DMS153 treated with DMSO at 0.1 percent for 48 hours (cell line): ENCODE measurements around the gene GLIS2.

Source experiments
- DNase-seq: peaks from one replicate; lab custom pipeline; 2025; ENCODE audit not compliant: unreplicated experiment; lab: John Stamatoyannopoulos, UW

GLIS2 gene

GRCh38 chr16:4297480-4297879, 18.4 kb upstream of the GLIS2 start:
- DNase-seq, result no peak

DNA sequence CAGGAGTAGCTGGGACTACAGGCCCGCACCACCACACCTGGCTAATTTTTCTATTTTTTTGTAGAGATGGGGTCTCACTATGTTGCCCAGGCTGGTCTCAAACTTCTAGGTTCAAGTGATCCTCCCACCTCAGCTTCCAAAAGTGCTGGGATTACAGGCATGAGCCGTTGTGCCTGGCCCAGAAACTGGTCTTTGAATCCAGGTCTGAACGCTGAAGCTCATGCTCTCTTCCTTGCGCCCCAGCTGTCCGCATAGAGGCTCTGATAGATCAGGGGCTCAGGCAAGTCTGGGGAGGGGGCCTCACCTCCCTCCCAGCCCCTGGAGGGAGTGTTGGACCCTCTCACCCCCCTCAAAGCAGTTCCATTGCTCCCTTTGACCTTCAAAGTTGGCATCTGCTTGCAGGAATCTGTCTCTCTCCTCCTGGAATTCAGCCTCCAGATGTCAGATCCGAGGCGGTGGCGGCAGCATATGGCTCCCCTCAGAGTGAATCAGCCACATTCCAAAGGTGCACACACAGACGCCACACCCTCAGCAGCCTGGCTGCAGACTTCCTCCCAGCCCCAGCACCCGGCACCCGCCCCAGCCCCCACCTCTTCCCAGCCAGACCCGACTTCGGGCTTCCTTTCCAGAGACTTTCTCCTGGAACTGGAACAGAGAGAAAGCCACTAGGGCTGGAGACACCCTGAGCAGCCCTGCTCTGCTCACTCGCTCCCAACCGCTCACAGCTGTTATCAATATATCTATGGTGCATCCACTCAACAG, 16.9 kb upstream of the GLIS2 start:
- DNase-seq, result no peak

DNA sequence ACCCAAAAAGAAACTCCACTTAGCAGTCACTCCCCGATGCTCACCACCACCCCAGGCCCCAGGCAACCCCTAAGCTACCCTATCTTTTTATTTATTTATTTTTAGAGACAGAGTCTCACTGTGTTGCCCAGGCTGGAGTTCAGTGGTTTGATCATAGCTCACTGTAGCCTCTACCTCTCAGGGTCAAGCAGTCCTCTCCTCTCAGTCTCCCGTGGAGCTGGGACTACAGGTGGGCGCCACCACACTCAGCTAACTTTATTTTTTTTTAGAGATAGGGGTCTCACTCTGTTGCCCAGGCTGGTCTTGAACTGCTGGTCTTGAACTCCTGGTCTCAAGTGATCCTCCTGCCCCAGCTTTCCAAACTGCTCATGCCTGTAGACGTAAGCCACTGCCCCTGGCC, 14.7 kb upstream of the GLIS2 start:
- no peak for DNase-seq

GRCh38 chr16:4301968-4302367, 13.9 kb upstream of the GLIS2 start:
- DNase-seq, result no peak

DNA sequence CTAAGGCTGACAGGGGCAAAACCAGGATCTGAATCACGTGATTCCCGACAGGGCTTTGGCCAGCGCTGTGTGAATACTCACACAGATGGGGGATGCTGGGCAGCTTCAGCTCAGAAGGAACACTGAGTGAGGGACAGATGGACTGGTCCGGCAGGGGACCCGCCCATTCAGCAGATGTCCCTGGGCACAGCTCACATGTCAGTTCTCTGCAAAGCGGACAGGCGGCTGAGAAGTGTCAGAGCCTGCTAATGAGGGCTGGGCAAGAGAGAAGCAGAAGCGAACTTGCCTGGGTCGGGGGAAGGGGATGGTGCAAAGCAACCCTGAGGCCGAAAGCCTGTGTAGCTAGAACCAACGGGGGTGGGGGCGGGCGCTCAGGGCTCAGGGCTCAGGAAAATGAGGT, 11.9 kb upstream of the GLIS2 start:
- DNase-seq, result no peak

GRCh38 chr16:4306470-4307214, 9.2 kb upstream of the GLIS2 start:
- peak; percentile 23 for DNase-seq

- DNase-seq, result peak; percentile 74
These were observed 8.4 kb upstream of the GLIS2 start for GRCh38 chr16:4307215-4308037.

DNA sequence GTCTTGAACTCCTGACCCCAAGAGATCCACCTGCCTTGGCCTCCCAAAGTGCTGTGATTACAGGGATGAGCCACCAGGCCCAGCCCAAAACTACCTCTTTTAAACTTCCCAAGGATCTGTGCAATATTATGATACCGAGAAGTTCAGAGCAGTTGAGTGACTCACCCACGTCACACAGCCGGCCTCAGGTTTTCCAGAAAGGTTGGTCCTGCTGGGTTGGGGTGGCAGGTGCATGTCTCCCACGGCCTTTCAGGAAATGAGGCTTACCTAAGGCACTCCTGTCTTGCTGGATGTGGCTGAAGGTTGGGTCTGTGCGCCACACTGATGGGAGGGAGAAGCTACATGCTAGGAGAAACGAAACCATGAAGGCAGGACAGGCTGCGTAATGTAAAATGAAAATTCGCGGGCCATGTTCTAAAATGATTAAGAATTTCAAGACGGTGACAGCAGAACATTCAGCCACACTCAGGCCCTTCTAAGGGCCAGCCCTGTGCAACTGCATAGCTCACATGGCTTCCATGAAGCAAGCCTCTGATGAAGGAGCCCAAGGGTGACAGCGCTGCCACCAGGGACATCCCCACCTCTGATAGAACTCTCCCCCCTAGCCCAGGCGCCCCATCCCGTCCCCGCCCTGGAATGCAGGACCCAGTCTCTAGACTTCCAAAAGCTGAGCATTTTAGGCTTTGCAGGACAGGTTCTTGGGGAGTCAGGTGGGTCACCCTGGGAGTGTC, 6.6 kb upstream of the GLIS2 start:
- DNase-seq, result no peak

DNA sequence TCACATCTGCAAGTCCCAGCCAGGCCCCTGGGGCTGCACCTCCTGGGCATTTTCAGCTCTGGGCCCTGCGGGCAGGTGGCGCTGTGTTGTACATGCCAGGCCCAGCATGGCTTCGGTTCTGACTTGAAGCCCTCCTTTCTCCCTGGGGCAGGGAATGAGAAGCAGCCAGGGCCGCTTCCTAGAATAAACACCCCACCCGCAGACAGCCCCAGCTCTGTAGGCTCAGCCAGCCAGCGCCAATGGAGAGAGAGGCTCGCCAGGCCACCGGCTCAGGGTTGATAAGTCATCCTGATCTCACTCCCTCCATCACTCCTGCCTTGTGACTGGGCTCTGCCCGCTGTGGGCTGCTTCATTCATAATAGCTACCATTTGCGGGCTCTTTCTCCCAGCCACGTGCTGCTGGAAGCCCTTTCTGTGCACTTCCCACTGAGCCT, 6.0 kb upstream of the GLIS2 start:
- peak; percentile 14 for DNase-seq

GRCh38 chr16:4313563-4314531, 2.0 kb upstream of the GLIS2 start:
- no peak for DNase-seq

- peak; percentile 7 for DNase-seq
These were observed 1.2 kb upstream of the GLIS2 start for GRCh38 chr16:4314532-4315185.

- DNase-seq, result no peak
These were observed 419 bp downstream of the GLIS2 start for GRCh38 chr16:4316108-4316863.

DNA sequence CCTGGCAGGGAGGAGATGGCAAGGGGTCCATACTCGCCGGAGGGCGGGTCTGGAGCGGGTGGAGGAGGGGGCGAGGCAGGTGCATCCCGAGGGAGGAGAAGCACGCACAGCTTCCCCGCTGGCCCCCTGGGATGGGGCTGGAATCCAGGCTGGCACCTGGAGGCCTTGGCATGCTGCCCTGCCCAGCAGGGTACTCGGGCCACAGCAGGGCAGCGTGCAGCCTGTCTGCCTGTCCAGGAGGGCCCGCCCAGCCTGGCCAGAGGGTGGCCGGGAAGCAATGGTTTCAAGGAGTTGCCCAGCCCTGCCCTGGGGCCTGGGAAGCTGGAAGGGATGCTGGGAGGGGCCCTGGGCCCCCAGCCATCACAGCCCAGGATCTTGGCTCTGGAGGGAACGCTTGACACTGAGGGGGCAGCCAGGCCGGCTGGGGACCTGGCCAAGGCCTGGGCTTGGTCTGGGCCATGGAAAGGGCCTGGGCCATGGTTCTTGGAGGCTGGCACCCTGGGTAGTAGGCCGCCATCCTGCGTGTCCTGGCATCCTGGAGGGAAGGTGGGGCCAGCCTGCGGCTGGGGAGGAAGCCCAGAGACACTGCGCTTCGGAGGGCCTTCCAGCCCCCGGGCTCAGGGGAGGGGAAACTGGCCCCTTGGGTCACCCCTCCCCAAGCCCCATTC, 1.1 kb downstream of the GLIS2 start:
- peak; percentile 27 for DNase-seq

DNA sequence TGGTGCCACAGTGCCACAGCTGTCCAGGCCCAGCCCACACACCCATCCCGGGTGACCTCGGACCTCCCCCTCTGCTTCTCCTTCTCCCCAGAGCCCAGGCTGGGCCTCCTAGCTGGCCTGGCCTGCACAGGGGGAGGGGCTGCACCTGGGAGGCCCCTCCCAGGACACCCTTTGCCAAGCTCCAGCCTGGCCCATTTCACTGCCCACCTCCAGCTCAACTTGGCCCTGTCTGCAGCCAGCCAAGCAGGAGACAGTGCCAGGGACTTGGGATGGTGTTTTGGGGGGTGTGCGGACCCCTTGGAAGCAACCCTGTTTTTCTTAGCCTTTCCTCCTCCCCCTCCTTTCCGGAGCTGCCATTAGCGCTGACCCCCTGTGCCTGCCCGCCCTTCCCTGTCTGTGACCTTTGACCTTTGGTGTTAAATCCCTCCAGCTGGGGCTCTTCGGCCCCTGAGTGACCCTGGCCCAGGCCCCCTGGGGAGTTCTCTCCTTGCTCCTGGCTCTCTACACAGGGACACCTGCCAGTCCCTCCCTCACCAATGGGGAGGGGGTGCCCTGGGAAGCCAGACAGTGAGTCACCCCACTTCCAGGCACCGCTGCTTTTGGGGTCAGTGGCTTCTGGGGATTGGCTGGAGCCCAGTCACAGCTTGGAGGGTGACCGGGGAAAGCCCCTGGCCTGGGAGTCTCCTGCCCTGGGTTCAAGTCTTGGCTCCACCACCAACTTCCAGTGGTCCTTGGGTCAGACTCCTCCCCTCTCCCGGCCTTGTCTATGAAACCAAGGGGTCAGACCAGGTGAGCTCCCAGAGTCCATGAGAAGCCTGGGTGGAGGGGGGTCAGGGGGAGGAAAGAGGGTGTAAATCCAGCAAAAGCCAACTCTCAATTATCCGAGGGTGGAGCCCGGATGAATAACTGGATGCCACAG, 1.9 kb downstream of the GLIS2 start:
- DNase-seq, result no peak

- no peak for DNase-seq
These were observed 2.6 kb downstream of the GLIS2 start for GRCh38 chr16:4318451-4318910.

GRCh38 chr16:4318967-4319366, 3.1 kb downstream of the GLIS2 start:
- DNase-seq, result no peak
